GM12873 (cell line): ENCODE measurements around the gene WWOX.

Source experiments
- CTCF ChIP-seq: IDR thresholded peaks from 2 replicates; pipeline ENCODE4 v1.5.1; 2012; ENCODE audit warnings: low read depth, mild to moderate bottlenecking, moderate library complexity, low read length, control low read depth; ENCODE audit not compliant: insufficient read depth; ENCODE audit errors: missing control alignments

The WWOX gene

GRCh38 chr16:78392585-78393195, 293.2 kb downstream of the WWOX start:
- TF ChIP-seq CTCF, result no peak

GRCh38 chr16:78395035-78395434, 295.6 kb downstream of the WWOX start:
- TF ChIP-seq CTCF, result no peak

GRCh38 chr16:78396046-78396445, 296.6 kb downstream of the WWOX start:
- peak; percentile 27 for TF ChIP-seq CTCF

GRCh38 chr16:78396673-78397072, 297.2 kb downstream of the WWOX start:
- no peak for TF ChIP-seq CTCF

- no peak for TF ChIP-seq CTCF
Measured at GRCh38 chr16:78399384-78399783, 299.9 kb downstream of the WWOX start.

GRCh38 chr16:78402833-78403232, 303.4 kb downstream of the WWOX start:
- TF ChIP-seq CTCF, result no peak

GRCh38 chr16:78405040-78405439, 305.6 kb downstream of the WWOX start:
- TF ChIP-seq CTCF, result no peak
